ENCODE data around the gene LAMA3. TPM values are rescaled to one million over a fixed set of nuclear protein-coding genes. Genes with fewer than 3 reads are reported as not detected.
A peak's percentile ranks its signal among the peaks of the same experiment; 100 is the strongest.

The LAMA3 gene
- total and polyA plus RNA-seq, 8 donors, result 4.3 to 182 (median 26.6) TPM

DNA sequence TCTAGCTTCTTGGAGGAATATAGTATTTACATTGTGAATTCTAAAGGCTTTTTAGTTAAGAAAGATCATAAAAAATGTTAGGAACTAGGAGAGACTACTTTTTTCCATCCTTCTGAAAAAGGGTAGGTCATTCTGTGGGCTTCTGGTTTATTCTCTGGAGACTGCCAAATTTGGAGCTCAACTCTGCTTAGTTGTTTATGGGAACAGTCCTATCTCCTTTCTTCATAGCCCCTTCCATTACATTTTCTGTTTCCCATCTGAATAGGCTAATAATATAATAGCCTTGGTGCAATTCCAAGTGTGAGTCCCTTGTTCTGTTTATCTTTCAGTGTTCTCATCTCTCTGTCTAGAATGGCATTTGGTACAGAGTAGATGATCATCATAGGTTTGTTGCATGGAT lies 15.6 kb downstream of the LAMA3 start:
- intact Hi-C loops (cut with DNase I; ENCODE audit: low total_unique reads), result no loop called here
- TF ChIP-seq EP300 (IDR thresholded peaks at IDR 0.05), result no peak
- TF ChIP-seq CTCF (IDR thresholded peaks at IDR 0.05), result no peak
- no peak for TF ChIP-seq POLR2A (IDR thresholded peaks at IDR 0.05)
- TF ChIP-seq POLR2AphosphoS5 (IDR thresholded peaks at IDR 0.05), result no peak
- no peaks in the 10 kb centered on the region for H3K27me3 ChIP-seq
- peaks cover 0 to 8% (median 7%) of the 10 kb centered on the region in 4 donors for H3K9me3 ChIP-seq
- H3K36me3 ChIP-seq, result no peaks in the 10 kb centered on the region
- peak in 1 of 2 donors; percentile 7 for DNase-seq
- no peaks in the 10 kb centered on the region for H3K4me1 ChIP-seq
- H3K4me3 ChIP-seq, result no peak overlapping the region
- no peak overlapping the region for H3K27ac ChIP-seq

- peaks cover 0 to 8% (median 0%) of the 10 kb centered on the region in 4 donors for H3K4me1 ChIP-seq
- 94 to 99% (median 98%) methylated on average over 3 of the region's 3 CpGs for WGBS, 5 donors
- no peak overlapping the region for H3K4me3 ChIP-seq
- H3K36me3 ChIP-seq, result no peaks in the 10 kb centered on the region
- no peaks in the 10 kb centered on the region for H3K27me3 ChIP-seq
- peaks cover 0 to 8% (median 7%) of the 10 kb centered on the region in 4 donors for H3K9me3 ChIP-seq
- no peak for DNase-seq
- intact Hi-C loops (cut with DNase I; ENCODE audit: low total_unique reads), result no loop called here
- TF ChIP-seq POLR2A (IDR thresholded peaks at IDR 0.05) (no peak), POLR2AphosphoS5 (IDR thresholded peaks at IDR 0.05) (no peak), CTCF (IDR thresholded peaks at IDR 0.05) (no peak), EP300 (IDR thresholded peaks at IDR 0.05) (no peak)
- no peak overlapping the region for H3K27ac ChIP-seq
These were observed 17.9 kb downstream of the LAMA3 start for GRCh38 chr18:23706971-23707640.

DNA sequence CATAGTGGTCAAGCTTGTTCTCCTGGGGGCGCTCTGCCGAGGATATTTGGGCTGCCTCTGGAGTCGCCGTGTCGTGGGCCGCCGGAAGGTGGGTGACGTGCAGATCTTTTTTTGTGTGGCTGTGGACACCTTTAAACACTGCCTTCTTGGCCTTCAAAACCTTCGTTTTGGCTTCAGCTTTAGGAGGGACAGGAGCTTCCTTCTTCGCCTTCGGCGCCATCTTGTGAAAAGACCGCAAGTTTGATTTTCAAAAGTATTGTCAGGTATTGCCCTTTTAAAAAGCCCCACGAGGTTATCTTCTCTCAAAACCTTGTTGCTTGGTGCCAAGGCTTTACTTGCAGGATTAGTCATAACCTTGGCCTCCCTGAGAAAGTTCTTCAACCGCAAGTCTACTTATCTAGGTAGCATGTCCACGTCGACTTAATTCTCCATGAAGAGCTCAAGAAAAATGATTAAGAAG lies 20.8 kb downstream of the LAMA3 start:
- intact Hi-C loops (cut with DNase I; ENCODE audit: low total_unique reads), result no loop called here
- no peaks in the 10 kb centered on the region for H3K27me3 ChIP-seq
- H3K4me3 ChIP-seq, result no peak overlapping the region
- no peaks in the 10 kb centered on the region for H3K36me3 ChIP-seq
- DNase-seq, result peak in 1 of 2 donors; percentile 70
- peak overlapping the region in 1 of 5 donors; percentile 20 for H3K27ac ChIP-seq
- TF ChIP-seq EP300 (IDR thresholded peaks at IDR 0.05), result no peak
- no peak for TF ChIP-seq CTCF (IDR thresholded peaks at IDR 0.05)
- TF ChIP-seq POLR2A (IDR thresholded peaks at IDR 0.05), result no peak
- TF ChIP-seq POLR2AphosphoS5 (IDR thresholded peaks at IDR 0.05), result peak in 1 of 3 donors; percentile 7
- peaks cover 0 to 10% (median 0%) of the 10 kb centered on the region in 4 donors for H3K4me1 ChIP-seq
- H3K9me3 ChIP-seq, result peaks cover 0 to 8% (median 7%) of the 10 kb centered on the region in 4 donors
- WGBS, 5 donors, result 75 to 80% (median 77%) methylated on average over 17 of the region's 17 CpGs

DNA sequence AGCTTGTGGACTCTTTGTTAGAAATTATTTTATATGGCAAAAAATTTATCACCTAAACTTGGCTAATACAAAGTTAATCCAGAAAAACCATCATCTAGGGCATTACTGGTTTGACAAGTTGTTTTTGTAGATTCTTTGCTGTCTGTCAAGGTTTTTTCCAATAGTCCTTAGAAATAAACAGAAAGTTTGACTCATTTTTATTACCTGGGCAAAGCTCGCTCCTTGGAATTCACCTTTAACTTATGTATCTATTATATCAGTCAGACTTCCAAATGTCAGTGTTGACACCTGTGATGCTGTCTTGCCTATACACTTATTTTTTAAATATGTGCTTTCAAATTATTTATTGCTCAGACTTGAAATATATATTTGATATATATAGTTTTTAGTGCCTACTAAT lies 21.7 kb downstream of the LAMA3 start:
- Histone ChIP-seq H3K27me3 (no peaks in the 10 kb centered on the region), H3K27ac (no peak overlapping the region), H3K36me3 (no peaks in the 10 kb centered on the region), H3K4me1 (peaks cover 0 to 18% (median 2%) of the 10 kb centered on the region in 4 donors), H3K4me3 (no peak overlapping the region), H3K9me3 (peaks cover 0 to 8% (median 7%) of the 10 kb centered on the region in 4 donors)
- intact Hi-C loops (cut with DNase I; ENCODE audit: low total_unique reads), result no loop called here
- WGBS, 5 donors, result 65 to 89% (median 71%) methylated on average over 1 of the region's 1 CpG
- no peak for TF ChIP-seq POLR2A (IDR thresholded peaks at IDR 0.05)
- TF ChIP-seq POLR2AphosphoS5 (IDR thresholded peaks at IDR 0.05), result no peak
- TF ChIP-seq CTCF (IDR thresholded peaks at IDR 0.05), result no peak
- TF ChIP-seq EP300 (IDR thresholded peaks at IDR 0.05), result no peak
- peak in 1 of 2 donors; percentile 20 for DNase-seq
